Activated CD4-positive, alpha-beta T cell treated with anti-CD3 and anti-CD28 coated beads, Interleukin-2, amount 50 U/mL, for 4 hours (primary cell): Measurements from ENCODE around the gene TRPT1.

Experiments
- DNase-seq, 2 experiments: peaks; one replicate each; pipeline ENCODE4 v3.0.0-alpha.2; 2020

TRPT1 gene

GRCh38 chr11:64229090-64229743, 3.2 kb upstream of the TRPT1 start:
- DNase-seq = no peak

GRCh38 chr11:64227405-64227956, 1.5 kb upstream of the TRPT1 start:
- no peak for DNase-seq

GRCh38 chr11:64226507-64227051, 593 bp upstream of the TRPT1 start:
- DNase-seq = peak in 1 of 2 experiments; percentile 30

GRCh38 chr11:64224891-64225607, 937 bp downstream of the TRPT1 start:
- DNase-seq = no peak

- no peak for DNase-seq
Observed at GRCh38 chr11:64224151-64224890, 1.7 kb downstream of the TRPT1 start.

- no peak for DNase-seq
Observed at GRCh38 chr11:64223001-64223651, 2.9 kb downstream of the TRPT1 start.

- DNase-seq = no peak
Observed at GRCh38 chr11:64222651-64223000, 3.4 kb downstream of the TRPT1 start.

GRCh38 chr11:64220798-64221197, 5.2 kb downstream of the TRPT1 start:
- no peak for DNase-seq

GRCh38 chr11:64220271-64220670, 5.7 kb downstream of the TRPT1 start:
- no peak for DNase-seq

- DNase-seq = no peak
Observed at GRCh38 chr11:64219755-64220154, 6.2 kb downstream of the TRPT1 start.

- no peak for DNase-seq
Observed at GRCh38 chr11:64219354-64219684, 6.7 kb downstream of the TRPT1 start.

GRCh38 chr11:64218628-64219353, 7.2 kb downstream of the TRPT1 start:
- DNase-seq = no peak

- no peak for DNase-seq
Observed at GRCh38 chr11:64216879-64217278, 9.1 kb downstream of the TRPT1 start.

GRCh38 chr11:64211181-64211872, 14.7 kb downstream of the TRPT1 start:
- no peak for DNase-seq

- no peak for DNase-seq
Observed at GRCh38 chr11:64210301-64211020, 15.5 kb downstream of the TRPT1 start.

GRCh38 chr11:64209563-64209843, 16.5 kb downstream of the TRPT1 start:
- no peak for DNase-seq

GRCh38 chr11:64208796-64209562, 17.0 kb downstream of the TRPT1 start:
- DNase-seq = no peak

- no peak for DNase-seq
Observed at GRCh38 chr11:64208086-64208795, 17.7 kb downstream of the TRPT1 start.

- peak; percentile 76 to 80 for DNase-seq
Observed at GRCh38 chr11:64207256-64208085, 18.5 kb downstream of the TRPT1 start.
